Sciatic nerve (tissue), 2 donors: ENCODE results near the gene HYAL2. TPM values are rescaled to one million over a fixed set of nuclear protein-coding genes. Genes with fewer than 3 reads are reported as not detected.
"Not testable (repeated sequence)": the region's sequence is repeated elsewhere in the genome, so short reads cannot be mapped to it uniquely, and the experiment has no call there.

Experiments
- ATAC-seq: fragments of 200-7000 bp; cut with Tn5 transposase; one replicate; pipeline ENCODE4 v1.9.1; 2020; ENCODE audit warnings: mild to moderate bottlenecking, moderate library complexity
- DNase-seq: peaks from one replicate; pipeline ENCODE4 v3.0.0-alpha.2; 2020; ENCODE audit warnings: low spot score
- intact Hi-C: fragments of 100-400 bp; cut with DNase I; formaldehyde crosslinking; loops from one replicate; pipeline ENCODE4 v1.14.2; 2022
- total RNA-seq: library from RNA; stranded (reverse); fragmentation: NEBNext Ultra II Directional; extraction: Animal tissue kit (Norgen Biotek cat#: 25700); gene quantifications from one replicate; pipeline ENCODE4 v1.2.1, GENCODE V29; 2021
- donor health status: DM: no; HTN: no; CAD: no.
- donor health status: DM: no; HTN: no; CAD: no.

HYAL2 gene
- total RNA-seq, 1 donor from 2014 or later: 48.8 TPM

GRCh38 chr3:50319894-50320625 lies 2.5 kb downstream of the HYAL2 start:
- DNase-seq (no peak), ATAC-seq (no peak)
- intact Hi-C loops: no loop called here

- no peak for DNase-seq
- no peak for ATAC-seq
- intact Hi-C loops: no loop called here
These were observed 3.2 kb downstream of the HYAL2 start for GRCh38 chr3:50319181-50319893.

- intact Hi-C loops: no loop called here
- no peak for ATAC-seq
- DNase-seq: no peak
These were observed 3.9 kb downstream of the HYAL2 start for GRCh38 chr3:50318615-50319014.

GRCh38 chr3:50318163-50318562 lies 4.4 kb downstream of the HYAL2 start:
- ATAC-seq (no peak), DNase-seq (no peak)
- intact Hi-C loops: no loop called here

GRCh38 chr3:50317300-50317699 lies 5.2 kb downstream of the HYAL2 start:
- no peak for DNase-seq
- intact Hi-C loops: no loop called here
- ATAC-seq: no peak

GRCh38 chr3:50316657-50317242 lies 5.8 kb downstream of the HYAL2 start:
- intact Hi-C loops: no loop called here
- DNase-seq (no peak), ATAC-seq (no peak)

GRCh38 chr3:50314816-50315215 lies 7.7 kb downstream of the HYAL2 start:
- intact Hi-C loops: no loop called here
- ATAC-seq: no peak

GRCh38 chr3:50314342-50314741 lies 8.2 kb downstream of the HYAL2 start:
- no peak for DNase-seq
- ATAC-seq: no peak
- intact Hi-C loops: no loop called here

More at GRCh38 chr3:50314816-50315215, 7.7 kb downstream of the HYAL2 start:
- DNase-seq: no peak

GRCh38 chr3:50312041-50312440 lies 10.5 kb downstream of the HYAL2 start:
- ATAC-seq, intact Hi-C loops, DNase-seq: not testable (repeated sequence)

GRCh38 chr3:50304601-50305000 lies 17.9 kb downstream of the HYAL2 start:
- ATAC-seq (no peak), DNase-seq (no peak)
- intact Hi-C loops: no loop called here

GRCh38 chr3:50303013-50303815 lies 19.3 kb downstream of the HYAL2 start, which contains the start of gene HYAL1:
TSS of gene HYAL1 (minus strand) at chr3:50303574. CDS start at chr3:50302956, 618 bp downstream.
- peak; percentile 57 for ATAC-seq
- peak; percentile 86 for DNase-seq
- intact Hi-C loops: no loop called here

- no peak for DNase-seq
- ATAC-seq: no peak
- intact Hi-C loops: no loop called here
These were observed 20.2 kb downstream of the HYAL2 start for GRCh38 chr3:50302095-50303012.

- intact Hi-C loops: no loop called here
- DNase-seq (no peak), ATAC-seq (no peak)
These were observed 21.8 kb downstream of the HYAL2 start for GRCh38 chr3:50300681-50301254.

- intact Hi-C loops: no loop called here
- DNase-seq: no peak
- ATAC-seq: peak; percentile 5
These were observed 22.4 kb downstream of the HYAL2 start for GRCh38 chr3:50299929-50300680.

- intact Hi-C loops: no loop called here
- ATAC-seq (no peak), DNase-seq (no peak)
These were observed 23.0 kb downstream of the HYAL2 start for GRCh38 chr3:50299638-50299928.

- intact Hi-C loops: no loop called here
- DNase-seq (peak; percentile 100), ATAC-seq (peak; percentile 93)
These were observed 23.5 kb downstream of the HYAL2 start, which contains the start of the genes HYAL3 and NAA80 for GRCh38 chr3:50298836-50299637. TSS of gene HYAL3 (minus strand) at chr3:50299405. CDS start at chr3:50295602, 3,803 bp downstream. TSS of gene NAA80 (minus strand) at chr3:50299405. CDS start at chr3:50297463, 1,942 bp downstream.
